ENCODE results near the gene CAMK2G.

CAMK2G gene

GRCh38 chr10:73773152-73773879 lies 101.0 kb downstream of the CAMK2G start:
- DNase-seq = peak; percentile 19
- in situ Hi-C loops (cut with HindIII; ENCODE audit: low pct_ligation_motif_present, low pct_unique_long_range_greater_than_20kb, low sequenced_read_pairs) = no loop called here

GRCh38 chr10:73772281-73773151 lies 101.8 kb downstream of the CAMK2G start:
- in situ Hi-C loops (cut with HindIII; ENCODE audit: low pct_ligation_motif_present, low pct_unique_long_range_greater_than_20kb, low sequenced_read_pairs) = no loop called here

GRCh38 chr10:73771722-73772280 lies 102.6 kb downstream of the CAMK2G start:
- DNase-seq = peak; percentile 84
- in situ Hi-C loops (cut with HindIII; ENCODE audit: low pct_ligation_motif_present, low pct_unique_long_range_greater_than_20kb, low sequenced_read_pairs) = no loop called here

More at GRCh38 chr10:73772281-73773151, 101.8 kb downstream of the CAMK2G start:
- peak; percentile 80 for DNase-seq

GRCh38 chr10:73769396-73769795 lies 105.0 kb downstream of the CAMK2G start:
- in situ Hi-C loops (cut with HindIII; ENCODE audit: low pct_ligation_motif_present, low pct_unique_long_range_greater_than_20kb, low sequenced_read_pairs) = no loop called here
- no peak for DNase-seq

- in situ Hi-C loops (cut with HindIII; ENCODE audit: low pct_ligation_motif_present, low pct_unique_long_range_greater_than_20kb, low sequenced_read_pairs) = no loop called here
- DNase-seq = no peak
Measured at GRCh38 chr10:73768881-73769280, 105.5 kb downstream of the CAMK2G start.

- in situ Hi-C loops (cut with HindIII; ENCODE audit: low pct_ligation_motif_present, low pct_unique_long_range_greater_than_20kb, low sequenced_read_pairs) = no loop called here
- no peak for DNase-seq
Measured at GRCh38 chr10:73765066-73765465, 109.3 kb downstream of the CAMK2G start.

- in situ Hi-C loops (cut with HindIII; ENCODE audit: low pct_ligation_motif_present, low pct_unique_long_range_greater_than_20kb, low sequenced_read_pairs) = no loop called here
- DNase-seq = no peak
Measured at GRCh38 chr10:73763343-73763742, 111.0 kb downstream of the CAMK2G start.

- in situ Hi-C loops (cut with HindIII; ENCODE audit: low pct_ligation_motif_present, low pct_unique_long_range_greater_than_20kb, low sequenced_read_pairs) = no loop called here
- no peak for DNase-seq
Measured at GRCh38 chr10:73762915-73763314, 111.4 kb downstream of the CAMK2G start.

All from ACHN (cell line).